ENCODE data around the gene ITGAV. TPM values are rescaled to one million over a fixed set of nuclear protein-coding genes. Genes with fewer than 3 reads are reported as not detected.

ITGAV gene
- total RNA-seq, 1 donor from 2014 or later: 72.8 TPM

DNA sequence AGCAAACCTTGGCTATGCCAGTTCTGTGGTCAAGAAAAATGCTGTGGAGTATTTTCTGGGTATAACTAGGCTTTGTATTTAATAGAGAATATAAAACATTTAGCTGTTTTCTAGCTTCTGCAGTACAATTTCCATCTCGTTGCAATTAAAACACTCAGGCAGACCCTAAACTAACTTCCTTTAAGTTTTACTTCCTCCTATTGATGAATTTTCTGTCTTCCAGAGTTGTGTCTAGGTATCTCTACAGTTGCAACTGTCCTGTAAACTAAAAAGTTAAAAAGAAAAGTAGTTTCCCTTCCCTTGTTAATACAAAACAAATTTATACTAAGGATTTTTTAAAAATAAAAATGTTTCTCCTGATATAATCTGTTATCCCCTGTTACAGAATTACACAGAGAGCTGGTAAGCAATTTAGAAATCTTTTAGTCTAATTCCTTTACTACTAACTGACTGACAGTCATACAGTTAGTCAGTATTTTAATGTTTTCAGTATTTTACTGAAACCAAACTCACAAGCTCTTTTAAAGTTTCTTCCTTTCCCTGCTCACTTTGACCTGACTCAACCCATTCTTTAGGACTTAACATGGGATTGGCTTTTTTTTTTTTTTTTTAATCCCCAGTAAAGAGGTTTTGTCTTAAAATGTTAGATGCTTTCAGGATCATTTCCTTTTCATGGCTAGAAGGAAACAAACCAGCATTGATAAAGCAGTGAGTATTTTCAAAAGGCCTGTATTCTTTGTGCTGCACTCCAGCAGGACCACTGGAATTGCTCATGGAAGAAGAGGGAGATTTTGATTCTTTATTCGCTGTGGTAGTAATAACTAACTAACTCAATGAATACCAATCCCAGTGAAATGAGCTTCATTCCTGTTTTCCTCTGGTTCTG, 22.9 kb downstream of the ITGAV start:
- no peaks in the 10 kb centered on the region for H3K27me3 ChIP-seq
- no peaks in the 10 kb centered on the region for H4K20me1 ChIP-seq (ENCODE audit: low read depth)
- H3K36me3 ChIP-seq: no peaks in the 10 kb centered on the region
- peak overlapping the region; percentile 73 for H3K4me2 ChIP-seq
- peaks cover 35% of the 10 kb centered on the region for H3K4me1 Mint-ChIP-seq
- H3K4me1 ChIP-seq: peaks cover 61% of the 10 kb centered on the region
- peak overlapping the region; percentile 78 for H3K27ac ChIP-seq
- no peak overlapping the region for H2AFZ ChIP-seq (replicated peaks)
- peaks cover 17% of the 10 kb centered on the region for H3K36me3 Mint-ChIP-seq
- no peak overlapping the region for H3K9ac ChIP-seq
- peaks cover 21% of the 10 kb centered on the region for H3F3A ChIP-seq (ENCODE audit: low read depth)
- H3K4me3 Mint-ChIP-seq: no peak overlapping the region
- peak overlapping the region; percentile 72 for H3K27ac Mint-ChIP-seq
- peak; percentile 38 for DNase-seq (ENCODE audit: low spot score)
- peak overlapping the region; percentile 19 for H3K4me3 ChIP-seq
- no peaks in the 10 kb centered on the region for H3K27me3 Mint-ChIP-seq (ENCODE audit: insufficient read depth, low read depth)
- peaks cover 2% of the 10 kb centered on the region for H3K9me3 Mint-ChIP-seq
- peaks cover 37% of the 10 kb centered on the region for H3K79me2 ChIP-seq (ENCODE audit: low read depth)
- H3K9me3 ChIP-seq (ENCODE audit: low read depth): no peaks in the 10 kb centered on the region
- TF ChIP-seq EZH2 (IDR thresholded peaks at IDR 0.05) (no peak), EZH2phosphoT487 (IDR thresholded peaks at IDR 0.05) (no peak)
- TF ChIP-seq, protein P1, sequence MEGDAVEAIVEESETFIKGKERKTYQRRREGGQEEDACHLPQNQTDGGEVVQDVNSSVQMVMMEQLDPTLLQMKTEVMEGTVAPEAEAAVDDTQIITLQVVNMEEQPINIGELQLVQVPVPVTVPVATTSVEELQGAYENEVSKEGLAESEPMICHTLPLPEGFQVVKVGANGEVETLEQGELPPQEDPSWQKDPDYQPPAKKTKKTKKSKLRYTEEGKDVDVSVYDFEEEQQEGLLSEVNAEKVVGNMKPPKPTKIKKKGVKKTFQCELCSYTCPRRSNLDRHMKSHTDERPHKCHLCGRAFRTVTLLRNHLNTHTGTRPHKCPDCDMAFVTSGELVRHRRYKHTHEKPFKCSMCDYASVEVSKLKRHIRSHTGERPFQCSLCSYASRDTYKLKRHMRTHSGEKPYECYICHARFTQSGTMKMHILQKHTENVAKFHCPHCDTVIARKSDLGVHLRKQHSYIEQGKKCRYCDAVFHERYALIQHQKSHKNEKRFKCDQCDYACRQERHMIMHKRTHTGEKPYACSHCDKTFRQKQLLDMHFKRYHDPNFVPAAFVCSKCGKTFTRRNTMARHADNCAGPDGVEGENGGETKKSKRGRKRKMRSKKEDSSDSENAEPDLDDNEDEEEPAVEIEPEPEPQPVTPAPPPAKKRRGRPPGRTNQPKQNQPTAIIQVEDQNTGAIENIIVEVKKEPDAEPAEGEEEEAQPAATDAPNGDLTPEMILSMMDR (IDR thresholded peaks at IDR 0.05): no peak

DNA sequence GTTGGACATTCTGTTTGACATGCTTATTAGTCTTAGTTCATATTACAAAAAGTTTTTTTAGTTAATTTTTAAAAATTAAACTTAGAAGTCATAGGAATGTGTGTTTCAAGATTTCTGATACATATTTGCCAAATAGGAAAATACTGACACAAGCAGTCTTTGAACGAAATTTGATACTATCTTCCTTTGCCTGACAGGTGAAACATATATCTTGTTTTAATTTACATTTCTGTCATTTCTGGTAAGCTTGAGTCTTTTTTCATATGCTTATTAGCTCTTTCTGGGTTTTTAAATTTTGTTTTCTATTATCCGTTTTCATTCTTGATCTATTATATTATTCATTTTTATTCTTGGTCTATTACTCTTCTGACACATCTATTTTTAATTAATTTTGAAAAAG, 24.5 kb downstream of the ITGAV start:
- H3K4me1 ChIP-seq: peaks cover 50% of the 10 kb centered on the region
- no peak overlapping the region for H3K9ac ChIP-seq
- H2AFZ ChIP-seq (replicated peaks): no peak overlapping the region
- no peaks in the 10 kb centered on the region for H3K27me3 ChIP-seq
- no peak for DNase-seq (ENCODE audit: low spot score)
- H3K4me2 ChIP-seq: no peak overlapping the region
- Mint-ChIP-seq H3K27ac (no peak overlapping the region), H3K4me3 (no peak overlapping the region), H3K9me3 (peaks cover 2% of the 10 kb centered on the region), H3K36me3 (peaks cover 7% of the 10 kb centered on the region), H3K4me1 (peaks cover 32% of the 10 kb centered on the region), H3K27me3 (ENCODE audit: insufficient read depth, low read depth) (no peaks in the 10 kb centered on the region)
- no peaks in the 10 kb centered on the region for H3K36me3 ChIP-seq
- H3F3A ChIP-seq (ENCODE audit: low read depth): peaks cover 21% of the 10 kb centered on the region
- no peak overlapping the region for H3K4me3 ChIP-seq
- H3K9me3 ChIP-seq (ENCODE audit: low read depth): no peaks in the 10 kb centered on the region
- H4K20me1 ChIP-seq (ENCODE audit: low read depth): no peaks in the 10 kb centered on the region
- no peak overlapping the region for H3K27ac ChIP-seq
- peaks cover 32% of the 10 kb centered on the region for H3K79me2 ChIP-seq (ENCODE audit: low read depth)
- TF ChIP-seq, protein P1 (IDR thresholded peaks at IDR 0.05): no peak
- TF ChIP-seq EZH2phosphoT487 (IDR thresholded peaks at IDR 0.05) (no peak), EZH2 (IDR thresholded peaks at IDR 0.05) (no peak)

DNA sequence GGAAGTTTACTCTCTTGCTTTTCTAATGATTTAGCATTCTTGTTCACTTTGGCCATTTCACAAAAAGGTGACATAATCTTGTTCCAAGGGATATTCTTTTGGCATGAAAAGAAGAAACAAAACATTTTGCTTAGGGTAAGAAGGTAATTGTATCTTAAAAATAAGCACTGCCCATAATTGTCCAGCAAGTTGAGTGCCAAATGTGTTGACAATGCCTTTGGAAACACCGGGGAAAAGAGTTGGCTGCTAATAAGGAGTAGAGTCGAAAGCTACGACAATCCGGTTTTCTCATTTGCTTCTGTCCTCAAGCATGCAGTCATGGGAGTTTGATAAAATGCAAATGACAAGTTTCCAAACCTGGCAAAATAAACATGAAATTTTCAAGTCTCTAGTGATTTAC, 27.3 kb downstream of the ITGAV start:
- H3K4me2 ChIP-seq: no peak overlapping the region
- no peak for TF ChIP-seq EZH2 (IDR thresholded peaks at IDR 0.05)
- no peak for TF ChIP-seq EZH2phosphoT487 (IDR thresholded peaks at IDR 0.05)
- TF ChIP-seq, protein P1 (IDR thresholded peaks at IDR 0.05): no peak
- no peak overlapping the region for H3K9ac ChIP-seq
- peaks cover 28% of the 10 kb centered on the region for H3K4me1 ChIP-seq
- no peak overlapping the region for H3K4me3 Mint-ChIP-seq
- no peak overlapping the region for H3K4me3 ChIP-seq
- peaks cover 14% of the 10 kb centered on the region for H3F3A ChIP-seq (ENCODE audit: low read depth)
- no peaks in the 10 kb centered on the region for H3K9me3 ChIP-seq (ENCODE audit: low read depth)
- peaks cover 2% of the 10 kb centered on the region for H3K9me3 Mint-ChIP-seq
- H3K27ac ChIP-seq: no peak overlapping the region
- no peak overlapping the region for H2AFZ ChIP-seq (replicated peaks)
- no peaks in the 10 kb centered on the region for H3K27me3 ChIP-seq
- H3K36me3 ChIP-seq: no peaks in the 10 kb centered on the region
- peaks cover 10% of the 10 kb centered on the region for H3K36me3 Mint-ChIP-seq
- no peak for DNase-seq (ENCODE audit: low spot score)
- no peaks in the 10 kb centered on the region for H3K27me3 Mint-ChIP-seq (ENCODE audit: insufficient read depth, low read depth)
- H3K79me2 ChIP-seq (ENCODE audit: low read depth): peaks cover 21% of the 10 kb centered on the region
- no peak overlapping the region for H3K27ac Mint-ChIP-seq
- H4K20me1 ChIP-seq (ENCODE audit: low read depth): no peaks in the 10 kb centered on the region
- H3K4me1 Mint-ChIP-seq: peaks cover 18% of the 10 kb centered on the region
